NCI-H2196 (cell line): ENCODE results near the gene PCSK5.

ENCODE experiments used
- DNase-seq: peaks from one replicate; lab custom pipeline; 2025; ENCODE audit not compliant: unreplicated experiment; lab: John Stamatoyannopoulos, UW

Gene PCSK5

GRCh38 chr9:75998096-75998780 lies 107.8 kb downstream of the PCSK5 start:
- DNase-seq = no peak

GRCh38 chr9:76001459-76001858 lies 111.0 kb downstream of the PCSK5 start:
- DNase-seq = no peak

- DNase-seq = no peak
Observed at GRCh38 chr9:76003041-76003440, 112.6 kb downstream of the PCSK5 start.

GRCh38 chr9:76004526-76004925 lies 114.1 kb downstream of the PCSK5 start:
- no peak for DNase-seq

- no peak for DNase-seq
Observed at GRCh38 chr9:76007935-76008334, 117.5 kb downstream of the PCSK5 start.

GRCh38 chr9:76013809-76014208 lies 123.3 kb downstream of the PCSK5 start:
- DNase-seq = no peak

GRCh38 chr9:76018235-76018634 lies 127.8 kb downstream of the PCSK5 start:
- DNase-seq = no peak

GRCh38 chr9:76018761-76019160 lies 128.3 kb downstream of the PCSK5 start:
- no peak for DNase-seq

- no peak for DNase-seq
Observed at GRCh38 chr9:76020652-76021051, 130.2 kb downstream of the PCSK5 start.

GRCh38 chr9:76022317-76022716 lies 131.8 kb downstream of the PCSK5 start:
- DNase-seq = no peak

- no peak for DNase-seq
Observed at GRCh38 chr9:76023715-76024195, 133.3 kb downstream of the PCSK5 start.

- DNase-seq = no peak
Observed at GRCh38 chr9:76025286-76025685, 134.8 kb downstream of the PCSK5 start.

GRCh38 chr9:76026796-76027195 lies 136.3 kb downstream of the PCSK5 start:
- no peak for DNase-seq

GRCh38 chr9:76027416-76027815 lies 136.9 kb downstream of the PCSK5 start:
- no peak for DNase-seq

- DNase-seq = no peak
Observed at GRCh38 chr9:76027861-76028260, 137.4 kb downstream of the PCSK5 start.

- DNase-seq = no peak
Observed at GRCh38 chr9:76032038-76032796, 141.7 kb downstream of the PCSK5 start.

GRCh38 chr9:76032797-76033373 lies 142.4 kb downstream of the PCSK5 start:
- no peak for DNase-seq

- no peak for DNase-seq
Observed at GRCh38 chr9:76034049-76034448, 143.6 kb downstream of the PCSK5 start.

- no peak for DNase-seq
Observed at GRCh38 chr9:76036762-76037161, 146.3 kb downstream of the PCSK5 start.

- no peak for DNase-seq
Observed at GRCh38 chr9:76037587-76038225, 147.2 kb downstream of the PCSK5 start.

GRCh38 chr9:76038431-76038830 lies 148.0 kb downstream of the PCSK5 start:
- no peak for DNase-seq
